ENCODE results near the gene POLA1. TPM values are rescaled to one million over a fixed set of nuclear protein-coding genes. Genes with fewer than 3 reads are reported as not detected.

POLA1 gene
- polyA plus RNA-seq, 1 experiment: 2.2 TPM

GRCh38 chrX:24672701-24673190, 21.0 kb upstream of the POLA1 start:
- Histone ChIP-seq H3K9me3 (ENCODE audit: control insufficient read depth, insufficient read depth, low read length) (no peaks in the 10 kb centered on the region), H3K4me3 (ENCODE audit: low read depth, low read length) (no peak overlapping the region), H3K27me3 (ENCODE audit: control insufficient read depth, insufficient read depth, low read length) (no peaks in the 10 kb centered on the region), H3K27ac (ENCODE audit: low read depth, low read length) (no peak overlapping the region)
- TF ChIP-seq, protein P1, sequence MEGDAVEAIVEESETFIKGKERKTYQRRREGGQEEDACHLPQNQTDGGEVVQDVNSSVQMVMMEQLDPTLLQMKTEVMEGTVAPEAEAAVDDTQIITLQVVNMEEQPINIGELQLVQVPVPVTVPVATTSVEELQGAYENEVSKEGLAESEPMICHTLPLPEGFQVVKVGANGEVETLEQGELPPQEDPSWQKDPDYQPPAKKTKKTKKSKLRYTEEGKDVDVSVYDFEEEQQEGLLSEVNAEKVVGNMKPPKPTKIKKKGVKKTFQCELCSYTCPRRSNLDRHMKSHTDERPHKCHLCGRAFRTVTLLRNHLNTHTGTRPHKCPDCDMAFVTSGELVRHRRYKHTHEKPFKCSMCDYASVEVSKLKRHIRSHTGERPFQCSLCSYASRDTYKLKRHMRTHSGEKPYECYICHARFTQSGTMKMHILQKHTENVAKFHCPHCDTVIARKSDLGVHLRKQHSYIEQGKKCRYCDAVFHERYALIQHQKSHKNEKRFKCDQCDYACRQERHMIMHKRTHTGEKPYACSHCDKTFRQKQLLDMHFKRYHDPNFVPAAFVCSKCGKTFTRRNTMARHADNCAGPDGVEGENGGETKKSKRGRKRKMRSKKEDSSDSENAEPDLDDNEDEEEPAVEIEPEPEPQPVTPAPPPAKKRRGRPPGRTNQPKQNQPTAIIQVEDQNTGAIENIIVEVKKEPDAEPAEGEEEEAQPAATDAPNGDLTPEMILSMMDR (IDR thresholded peaks at IDR 0.05; ENCODE audit: low read depth, low read length): no peak
- ChIA-PET POLR2A (no interaction called here), CTCF (no interaction called here)
- no peak for DNase-seq (ENCODE audit: low read depth, low spot score)

DNA sequence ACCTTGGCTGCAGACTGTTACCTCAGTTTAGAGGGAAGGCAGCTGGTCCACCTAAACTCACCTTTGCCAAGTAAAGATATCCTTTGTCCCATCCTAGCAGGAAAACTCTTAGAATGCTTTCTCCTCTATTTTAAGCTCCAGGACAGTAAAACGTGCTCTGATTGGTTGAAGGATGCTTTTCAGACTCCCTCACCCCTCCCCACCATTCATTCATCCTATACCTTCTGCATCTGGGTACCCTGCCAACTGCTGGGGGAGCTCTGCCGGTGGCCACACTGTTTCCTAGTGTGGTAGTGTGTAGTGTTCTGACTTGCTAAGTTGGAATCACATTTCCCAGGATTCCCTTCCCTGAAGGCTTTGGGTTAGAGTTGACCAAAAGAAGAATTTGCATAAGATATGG, 20.3 kb upstream of the POLA1 start:
- POLR2A ChIA-PET: no interaction called here
- TF ChIP-seq, protein P1 (IDR thresholded peaks at IDR 0.05; ENCODE audit: low read depth, low read length): no peak
- H3K9me3 ChIP-seq (ENCODE audit: control insufficient read depth, insufficient read depth, low read length): no peaks in the 10 kb centered on the region
- CTCF ChIA-PET: no interaction called here
- no peak for DNase-seq (ENCODE audit: low read depth, low spot score)
- no peak overlapping the region for H3K4me3 ChIP-seq (ENCODE audit: low read depth, low read length)
- no peak overlapping the region for H3K27ac ChIP-seq (ENCODE audit: low read depth, low read length)
- no peaks in the 10 kb centered on the region for H3K27me3 ChIP-seq (ENCODE audit: control insufficient read depth, insufficient read depth, low read length)

- no peaks in the 10 kb centered on the region for H3K27me3 ChIP-seq (ENCODE audit: control insufficient read depth, insufficient read depth, low read length)
- TF ChIP-seq, protein P1 (IDR thresholded peaks at IDR 0.05; ENCODE audit: low read depth, low read length): peak; percentile 54
- DNase-seq (ENCODE audit: low read depth, low spot score): no peak
- H3K4me3 ChIP-seq (ENCODE audit: low read depth, low read length): no peak overlapping the region
- ChIA-PET CTCF (interaction anchor here (0.6 to 2.2 kb wide), 9 partner anchors 9 to 467 kb away, joined by 3 to 8 read pairs (median 3); no protein-coding TSS in a partner anchor), POLR2A (no interaction called here)
- no peaks in the 10 kb centered on the region for H3K9me3 ChIP-seq (ENCODE audit: control insufficient read depth, insufficient read depth, low read length)
- H3K27ac ChIP-seq (ENCODE audit: low read depth, low read length): no peak overlapping the region
These were observed 17.2 kb upstream of the POLA1 start for GRCh38 chrX:24676403-24677024.

- ChIA-PET CTCF (no interaction called here), POLR2A (no interaction called here)
- no peak overlapping the region for H3K4me3 ChIP-seq (ENCODE audit: low read depth, low read length)
- TF ChIP-seq, protein P1 (IDR thresholded peaks at IDR 0.05; ENCODE audit: low read depth, low read length): no peak
- H3K27ac ChIP-seq (ENCODE audit: low read depth, low read length): no peak overlapping the region
- H3K9me3 ChIP-seq (ENCODE audit: control insufficient read depth, insufficient read depth, low read length): no peaks in the 10 kb centered on the region
- H3K27me3 ChIP-seq (ENCODE audit: control insufficient read depth, insufficient read depth, low read length): no peaks in the 10 kb centered on the region
- DNase-seq (ENCODE audit: low read depth, low spot score): no peak
These were observed 10.8 kb upstream of the POLA1 start for GRCh38 chrX:24682739-24683432.

- H3K4me3 ChIP-seq (ENCODE audit: low read depth, low read length): no peak overlapping the region
- CTCF ChIA-PET: no interaction called here
- H3K27me3 ChIP-seq (ENCODE audit: control insufficient read depth, insufficient read depth, low read length): no peaks in the 10 kb centered on the region
- DNase-seq (ENCODE audit: low read depth, low spot score): no peak
- POLR2A ChIA-PET: no interaction called here
- no peaks in the 10 kb centered on the region for H3K9me3 ChIP-seq (ENCODE audit: control insufficient read depth, insufficient read depth, low read length)
- no peak overlapping the region for H3K27ac ChIP-seq (ENCODE audit: low read depth, low read length)
- TF ChIP-seq, protein P1 (IDR thresholded peaks at IDR 0.05; ENCODE audit: low read depth, low read length): no peak
These were observed 9.7 kb upstream of the POLA1 start for GRCh38 chrX:24684048-24684447.

Measured in AG04450 (cell line).